ENCODE data around the gene RRAD. TPM values are rescaled to one million over a fixed set of nuclear protein-coding genes. Genes with fewer than 3 reads are reported as not detected.

RRAD gene
- total and polyA plus RNA-seq, 2 of the 4 experiments (the other 2 are of a cell fraction) = 1.3 to 2.1 TPM

GRCh38 chr16:66936462-66936861 is 11.1 kb upstream of the RRAD start:
- TF ChIP-seq USF2 (IDR thresholded peaks at IDR 0.05; ENCODE audit: low read depth, low read length) = no peak
- TF ChIP-seq MAFK (IDR thresholded peaks at IDR 0.05; ENCODE audit: low read depth, low read length) = no peak
- no peak for TF ChIP-seq RCOR1 (IDR thresholded peaks at IDR 0.05; ENCODE audit: insufficient replicate concordance, low read length)
- TF ChIP-seq POLR2A (IDR thresholded peaks at IDR 0.05; ENCODE audit: low read depth, low read length) = no peak
- TF ChIP-seq CHD1 (IDR thresholded peaks at IDR 0.05; ENCODE audit: low read depth, low read length) = no peak
- TF ChIP-seq MXI1 (IDR thresholded peaks at IDR 0.05; ENCODE audit: borderline replicate concordance, low read depth, low read length) = no peak
- H3K9me1 ChIP-seq (ENCODE audit: insufficient read depth, low read length) = peaks cover 26% of the 10 kb centered on the region
- H2AFZ ChIP-seq (replicated peaks; ENCODE audit: low read length, poor library complexity) = no peak overlapping the region
- H3K4me1 ChIP-seq (ENCODE audit: control insufficient read depth, insufficient read depth, low read length) = peaks cover 9% of the 10 kb centered on the region
- no peak overlapping the region for H4K5ac ChIP-seq (ENCODE audit: low read depth, low read length)
- H2BK5ac ChIP-seq (ENCODE audit: low read depth, low read length, poor library complexity, severe bottlenecking) = no peak overlapping the region
- BruUV-seq (replicated peaks) = no TSS peak
- H3K79me1 ChIP-seq (ENCODE audit: low read depth in 1 of 2, low read length in 2 of 2) = peaks cover 25 to 93% of the 10 kb centered on the region in 2 experiments
- H3K9me3 ChIP-seq (ENCODE audit: control insufficient read depth, insufficient read depth, low read length) = no peaks in the 10 kb centered on the region
- 95% methylated on average over 3 of the region's 6 CpGs; no CpG with 5 or more reads in 1 of the 2 experiments for WGBS, 2 experiments (ENCODE audit: extremely low coverage in 2 of 2, insufficient read length in 1 of 2)
- ChIA-PET POLR2A (ENCODE audit: unreplicated experiment) (no interaction called here), CTCF (no interaction called here)
- peaks cover 47% of the 10 kb centered on the region for H3K36me3 ChIP-seq (ENCODE audit: control insufficient read depth, insufficient read depth, low read length)
- H3K9ac ChIP-seq (ENCODE audit: low read depth, low read length) = no peak overlapping the region
- H2BK120ac ChIP-seq (ENCODE audit: low read depth, low read length) = no peak overlapping the region
- H2AK5ac ChIP-seq (ENCODE audit: low read depth, low read length) = peak overlapping the region; percentile 3; the same call in 1 of the 2 replicates
- no peak for ATAC-seq (ENCODE audit: low read depth)
- in situ Hi-C loops (cut with MboI; ENCODE audit: low sequenced_read_pairs) = no loop called here
- H3K14ac ChIP-seq (replicated peaks; ENCODE audit: low read depth, low read length) = 0 out of 2 replicates have a peak overlapping the region, but pooled peaks have one; percentile 57
- no peak overlapping the region for H4K91ac ChIP-seq (ENCODE audit: insufficient read depth, low read depth, low read length)
- no peak overlapping the region for H3K4ac ChIP-seq (ENCODE audit: low read depth, low read length)
- H3K4me3 ChIP-seq (ENCODE audit: insufficient read depth, low read depth, low read length) = no peak overlapping the region
- no peak overlapping the region for H4K8ac ChIP-seq (ENCODE audit: low read depth in 2 of 2, low read length in 2 of 2)
- H3K18ac ChIP-seq (ENCODE audit: low read depth, low read length) = no peak overlapping the region
- intact Hi-C loops (cut with micrococcal nuclease) = no loop called here
- no peaks in the 10 kb centered on the region for H3K27me3 ChIP-seq (ENCODE audit: control insufficient read depth, insufficient read depth, low read length)
- dilution Hi-C loops (cut with HindIII; ENCODE audit: low sequenced_read_pairs, unreplicated experiment) = no loop called here
- H4K20me1 ChIP-seq (ENCODE audit: insufficient read depth, low read length) = peaks cover 45% of the 10 kb centered on the region
- no peak overlapping the region for H3K23ac ChIP-seq (ENCODE audit: low read depth, low read length)
- no peak overlapping the region for H3K27ac ChIP-seq (ENCODE audit: insufficient read depth, low read length)
- H2BK20ac ChIP-seq (ENCODE audit: low read depth, low read length) = no peak overlapping the region
- no peak overlapping the region for H2AK9ac ChIP-seq (replicated peaks; ENCODE audit: low read depth, low read length, poor library complexity)
- H2BK15ac ChIP-seq (ENCODE audit: low read depth, low read length) = no peak overlapping the region
- H3K56ac ChIP-seq (ENCODE audit: extremely low read depth, insufficient read depth, low read length) = no peak overlapping the region
- peak overlapping the region; percentile 89 for H3K4me2 ChIP-seq (ENCODE audit: low read depth, low read length)
- no peak for DNase-seq

Data from IMR-90 (cell line).